Measurements from ENCODE around the gene ZNF428. TPM values are rescaled to one million over a fixed set of nuclear protein-coding genes. Genes with fewer than 3 reads are reported as not detected.

ZNF428 gene
- total RNA-seq, 4 donors from 2014 or later, result 3.0 to 17.1 (median 15.1) TPM

DNA sequence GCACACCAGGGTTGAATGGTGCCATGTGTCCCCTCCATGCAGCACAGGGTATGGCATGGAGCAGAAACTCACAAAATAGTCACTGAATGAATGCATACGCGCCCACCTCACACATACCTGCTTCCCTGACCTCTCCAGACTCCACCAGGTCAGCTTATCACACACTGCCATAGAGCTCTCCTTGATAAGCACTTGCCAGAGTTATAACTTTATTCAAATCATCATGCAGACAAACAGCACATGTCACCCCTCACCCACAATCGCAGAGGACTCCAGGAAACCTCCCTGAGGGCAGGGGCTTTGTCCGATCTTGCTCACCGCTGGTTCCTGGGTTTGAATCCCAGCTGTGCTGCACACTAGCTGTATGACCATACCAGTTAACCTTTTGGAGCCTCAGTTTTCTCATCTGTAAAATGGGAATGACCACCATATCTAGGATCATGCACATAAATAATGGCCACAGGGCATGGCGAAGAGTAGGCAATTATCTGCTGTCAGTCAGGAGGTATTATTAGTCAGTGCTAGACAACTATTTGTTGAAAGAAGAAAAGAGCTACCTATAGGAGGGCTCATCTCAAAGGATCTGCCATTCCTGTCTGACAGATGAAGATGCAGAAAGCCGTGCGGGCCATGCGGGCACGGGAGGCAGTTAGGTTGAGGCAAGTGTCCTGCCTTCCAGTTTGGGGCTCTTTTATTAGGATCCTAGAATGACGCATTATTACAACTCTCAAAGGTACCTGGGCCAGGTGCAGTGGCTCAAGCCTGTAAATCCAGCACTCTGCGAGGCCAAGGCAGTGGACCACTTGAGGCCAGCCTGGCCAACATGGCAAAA is 58.1 kb downstream of the ZNF428 start:
- in situ Hi-C loops (cut with MboI; ENCODE audit: low pct_ligation_motif_present in 1 of 4, low pct_unique_long_range_greater_than_20kb in 1 of 4, low sequenced_read_pairs in 3 of 4) (no loop called here), intact Hi-C loops (cut with DNase I; ENCODE audit: low total_unique reads) (loop anchor here (10.0 kb wide), 1 partner anchor 93 kb away; no protein-coding TSS in a partner anchor)
- Histone ChIP-seq H3K4me1 (peaks cover 0 to 13% (median 7%) of the 10 kb centered on the region in 4 donors), H3K27me3 (no peaks in the 10 kb centered on the region), H3K4me3 (no peak overlapping the region), H3K36me3 (no peaks in the 10 kb centered on the region), H3K9me3 (no peaks in the 10 kb centered on the region), H3K27ac (no peak overlapping the region)
- DNase-seq, result no peak
- TF ChIP-seq, protein P1, sequence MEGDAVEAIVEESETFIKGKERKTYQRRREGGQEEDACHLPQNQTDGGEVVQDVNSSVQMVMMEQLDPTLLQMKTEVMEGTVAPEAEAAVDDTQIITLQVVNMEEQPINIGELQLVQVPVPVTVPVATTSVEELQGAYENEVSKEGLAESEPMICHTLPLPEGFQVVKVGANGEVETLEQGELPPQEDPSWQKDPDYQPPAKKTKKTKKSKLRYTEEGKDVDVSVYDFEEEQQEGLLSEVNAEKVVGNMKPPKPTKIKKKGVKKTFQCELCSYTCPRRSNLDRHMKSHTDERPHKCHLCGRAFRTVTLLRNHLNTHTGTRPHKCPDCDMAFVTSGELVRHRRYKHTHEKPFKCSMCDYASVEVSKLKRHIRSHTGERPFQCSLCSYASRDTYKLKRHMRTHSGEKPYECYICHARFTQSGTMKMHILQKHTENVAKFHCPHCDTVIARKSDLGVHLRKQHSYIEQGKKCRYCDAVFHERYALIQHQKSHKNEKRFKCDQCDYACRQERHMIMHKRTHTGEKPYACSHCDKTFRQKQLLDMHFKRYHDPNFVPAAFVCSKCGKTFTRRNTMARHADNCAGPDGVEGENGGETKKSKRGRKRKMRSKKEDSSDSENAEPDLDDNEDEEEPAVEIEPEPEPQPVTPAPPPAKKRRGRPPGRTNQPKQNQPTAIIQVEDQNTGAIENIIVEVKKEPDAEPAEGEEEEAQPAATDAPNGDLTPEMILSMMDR (IDR thresholded peaks at IDR 0.05), result no peak
- TF ChIP-seq POLR2AphosphoS5 (IDR thresholded peaks at IDR 0.05) (no peak), POLR2A (IDR thresholded peaks at IDR 0.05) (no peak), EP300 (IDR thresholded peaks at IDR 0.05; ENCODE audit: low read depth) (no peak)
- 90 to 98% methylated on average over 2 to 12 of the region's 12 CpGs for WGBS, 2 donors (ENCODE audit: low coverage in 1 of 2)

DNA sequence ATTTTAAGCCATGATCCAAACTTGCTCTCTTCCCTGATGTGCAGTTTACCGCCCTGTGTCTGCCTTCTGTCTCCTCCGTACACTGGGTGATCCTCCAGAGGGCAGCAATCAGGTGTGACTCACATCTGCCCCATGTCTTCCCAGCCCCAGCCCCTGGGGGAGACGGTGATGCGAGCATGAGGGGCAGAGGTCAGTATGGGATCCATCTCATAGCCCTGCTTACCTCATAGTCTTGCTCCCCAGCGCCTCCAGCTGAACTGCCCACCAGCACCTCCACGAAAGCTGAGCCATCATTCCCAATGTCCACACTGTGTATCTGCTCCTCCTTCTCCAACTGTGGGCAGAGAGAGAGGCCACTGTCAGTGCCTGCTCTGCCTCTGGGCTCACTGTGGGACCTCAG is 58.7 kb downstream of the ZNF428 start:
- Histone ChIP-seq H3K9me3 (no peaks in the 10 kb centered on the region), H3K4me3 (no peak overlapping the region), H3K27me3 (no peaks in the 10 kb centered on the region), H3K36me3 (peaks cover 0 to 6% (median 0%) of the 10 kb centered on the region in 4 donors), H3K27ac (no peak overlapping the region), H3K4me1 (peaks cover 0 to 13% (median 7%) of the 10 kb centered on the region in 4 donors)
- intact Hi-C loops (cut with DNase I; ENCODE audit: low total_unique reads), result loop anchor here (1.0 to 10.0 kb wide), 2 partner anchors 32 to 94 kb away; no protein-coding TSS in a partner anchor
- in situ Hi-C loops (cut with MboI; ENCODE audit: low pct_ligation_motif_present in 1 of 4, low pct_unique_long_range_greater_than_20kb in 1 of 4, low sequenced_read_pairs in 3 of 4), result no loop called here
- TF ChIP-seq POLR2A (IDR thresholded peaks at IDR 0.05) (no peak), EP300 (IDR thresholded peaks at IDR 0.05; ENCODE audit: low read depth) (no peak), POLR2AphosphoS5 (IDR thresholded peaks at IDR 0.05) (no peak)
- TF ChIP-seq, protein P1 (IDR thresholded peaks at IDR 0.05), result no peak
- DNase-seq, result no peak
- WGBS, 2 donors (ENCODE audit: low coverage in 1 of 2), result 89% methylated on average over 6 of the region's 6 CpGs; no CpG with 5 or more reads in 1 of the 2 donors

Small RNA genes within 50 kb of the gene (small RNA-seq; reads per million reads assigned to genes)
- 0 to 0.59 (median 0) reads per million in 4 donors for gene RN7SL368P

Other genes starting within 250 kb of the ZNF428 start
- gene TEX101, start 204.7 kb downstream of the ZNF428 start, total RNA-seq, result not detected
- gene LYPD3, start 154.0 kb downstream of the ZNF428 start, total RNA-seq, result 1 to 10 TPM in 1 of 4 donors, not detected in 3; 2.2 TPM
- 10 to 100 TPM; 10.2 to 28.7 (median 16.5) TPM for gene PHLDB3, start 114.9 kb downstream of the ZNF428 start, total RNA-seq
- gene ETHE1, start 92.4 kb downstream of the ZNF428 start, total RNA-seq, result 100 to 1,000 TPM; 438 to 667 (median 458) TPM
- gene ZNF575, start 86.4 kb downstream of the ZNF428 start, total RNA-seq, result 1 to 10 TPM in 2 of 4 donors, under 1 TPM in 1, not detected in 1; 0.20 to 1.9 (median 1.8) TPM
- 100 to 1,000 TPM in 1 of 4 donors, 10 to 100 TPM in 2, 1 to 10 TPM in 1; 8.0 to 147 (median 15.8) TPM for gene XRCC1, start 44.1 kb downstream of the ZNF428 start, total RNA-seq
- 1 to 10 TPM in 3 of 4 donors, not detected in 1; 1.1 to 4.0 (median 1.6) TPM for gene PINLYP, start 43.8 kb downstream of the ZNF428 start, total RNA-seq
- gene IRGQ, start 23.5 kb downstream of the ZNF428 start, total RNA-seq, result 10 to 100 TPM; 15.7 to 32.5 (median 24.7) TPM
- 10 to 100 TPM in 2 of 4 donors, 1 to 10 TPM in 2; 3.7 to 11.9 (median 9.8) TPM for gene ZNF576, start 23.0 kb downstream of the ZNF428 start, total RNA-seq
- gene SRRM5, start 7.5 kb downstream of the ZNF428 start, total RNA-seq, result 1 to 10 TPM in 1 of 4 donors, under 1 TPM in 2, not detected in 1; 0.14 to 2.2 (median 0.64) TPM
- 1 to 10 TPM in 3 of 4 donors, not detected in 1; 2.5 to 4.0 (median 3.7) TPM for gene CADM4, start 20.2 kb upstream of the ZNF428 start, total RNA-seq
- 10 to 100 TPM; 12.1 to 76.2 (median 54.7) TPM for gene PLAUR, start 50.5 kb upstream of the ZNF428 start, total RNA-seq
- gene IRGC, start 96.4 kb upstream of the ZNF428 start, total RNA-seq, result not detected
- gene SMG9, start 135.3 kb upstream of the ZNF428 start, total RNA-seq, result 10 to 100 TPM in 3 of 4 donors, 1 to 10 TPM in 1; 4.1 to 68.7 (median 13.8) TPM
- 10 to 100 TPM in 3 of 4 donors, not detected in 1; 26.5 to 72.2 (median 37.4) TPM for gene KCNN4, start 161.3 kb upstream of the ZNF428 start, total RNA-seq
- 1 to 10 TPM in 3 of 4 donors, not detected in 1; 2.1 to 5.2 (median 2.6) TPM for gene LYPD5, start 182.8 kb upstream of the ZNF428 start, total RNA-seq
- gene ZNF283, start 207.7 kb upstream of the ZNF428 start, total RNA-seq, result 100 to 1,000 TPM in 1 of 4 donors, 10 to 100 TPM in 3; 10.9 to 168 (median 17.8) TPM

All from transverse colon (tissue), 4 donors.